A673 (cell line): Measurements from ENCODE around the gene CMTM1. TPM values are rescaled to one million over a fixed set of nuclear protein-coding genes. Genes with fewer than 3 reads are reported as not detected.

Experiments used
- total RNA-seq: library from RNA; stranded (reverse); gene quantifications from 2 replicates; pipeline ENCODE4 v1.2.3, GENCODE V29; 2021

Gene CMTM1
- total RNA-seq, 1 experiment from 2014 or later, result 7.1 TPM

Other genes with a start within 250 kb of the CMTM1 start
- 0.09 and 0.26 TPM in 2 replicates for gene CDH5, start 199.7 kb upstream of the CMTM1 start, total RNA-seq
- not detected in 2 replicates for gene BEAN1, start 139.1 kb upstream of the CMTM1 start, total RNA-seq
- gene TK2, start 16.3 kb upstream of the CMTM1 start, total RNA-seq, result 8.2 and 9.5 TPM in 2 replicates
- 47.9 and 49.8 TPM in 2 replicates for gene CKLF, start 13.9 kb upstream of the CMTM1 start, total RNA-seq
- not detected in 2 replicates for gene CMTM2, start 13.0 kb downstream of the CMTM1 start, total RNA-seq
- gene CMTM3, start 38.3 kb downstream of the CMTM1 start, total RNA-seq, result 25.5 and 31.1 TPM in 2 replicates
- gene CMTM4, start 130.3 kb downstream of the CMTM1 start, total RNA-seq, result 30.3 and 37.7 TPM in 2 replicates
- gene DYNC1LI2, start 185.2 kb downstream of the CMTM1 start, total RNA-seq, result 149 and 164 TPM in 2 replicates
- gene TERB1, start 235.1 kb downstream of the CMTM1 start, total RNA-seq, result 0.28 TPM in 1 of 2 replicates, not detected in the other